Measurements from ENCODE around the gene NRAS. TPM values are rescaled to one million over a fixed set of nuclear protein-coding genes. Genes with fewer than 3 reads are reported as not detected.

The NRAS gene
- total RNA-seq: 33.2 TPM

GRCh38 chr1:114716304-114717170, at the start of gene NRAS:
TSS of gene NRAS (minus strand) at chr1:114716771. CDS start at chr1:114716160, 611 bp downstream.

DNA sequence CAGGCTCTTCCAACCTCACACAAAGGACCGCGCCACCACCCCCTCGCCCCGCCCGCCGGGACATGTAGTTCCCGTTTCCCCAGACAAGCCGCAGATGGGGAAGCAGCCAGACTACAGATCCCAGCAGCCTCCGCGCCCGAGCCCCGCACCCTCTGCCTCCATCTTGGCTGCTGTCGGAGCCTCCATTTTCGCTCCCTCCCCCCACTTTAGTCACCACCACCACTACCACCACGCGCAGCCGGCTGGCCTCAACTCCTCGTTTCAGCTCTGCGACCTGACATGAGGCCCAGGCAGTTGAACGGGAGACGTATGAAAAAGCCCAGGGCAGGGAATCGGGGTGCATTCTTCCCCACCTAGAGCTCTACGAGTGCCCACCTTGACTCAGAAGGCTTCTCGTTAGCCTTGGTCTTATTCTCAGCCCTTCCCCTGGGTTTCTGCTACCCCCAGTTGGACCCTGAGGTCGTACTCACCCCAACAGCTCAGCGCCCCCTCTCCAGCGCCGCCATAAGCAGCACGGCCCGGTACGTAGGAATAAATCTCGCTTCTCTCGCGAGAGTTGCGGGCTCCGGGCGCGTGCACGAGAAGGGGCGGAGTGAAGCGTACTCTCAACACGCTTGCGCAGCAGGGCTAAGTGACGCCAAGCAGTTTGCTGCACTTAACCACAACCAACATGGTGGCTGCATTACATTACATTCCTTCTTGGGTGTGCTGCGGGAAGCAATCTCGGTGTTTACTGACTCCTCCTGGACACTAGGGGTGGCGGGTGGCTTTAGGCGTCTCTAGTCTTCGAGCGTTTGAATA, 41.1 kb upstream of the NRAS start, which contains the start of gene CSDE1:
CSDE1 (minus strand) TSS at position 530 of the 801 bp plus-strand sequence. CDS start 18,094 bp downstream, outside the sequence.

GRCh38 chr1:114695430-114696058, 21.0 kb downstream of the NRAS start, which contains the start of gene AMPD1:
TSS of gene AMPD1 (minus strand) at chr1:114695546. CDS start at chr1:114695471, 75 bp downstream.

DNA sequence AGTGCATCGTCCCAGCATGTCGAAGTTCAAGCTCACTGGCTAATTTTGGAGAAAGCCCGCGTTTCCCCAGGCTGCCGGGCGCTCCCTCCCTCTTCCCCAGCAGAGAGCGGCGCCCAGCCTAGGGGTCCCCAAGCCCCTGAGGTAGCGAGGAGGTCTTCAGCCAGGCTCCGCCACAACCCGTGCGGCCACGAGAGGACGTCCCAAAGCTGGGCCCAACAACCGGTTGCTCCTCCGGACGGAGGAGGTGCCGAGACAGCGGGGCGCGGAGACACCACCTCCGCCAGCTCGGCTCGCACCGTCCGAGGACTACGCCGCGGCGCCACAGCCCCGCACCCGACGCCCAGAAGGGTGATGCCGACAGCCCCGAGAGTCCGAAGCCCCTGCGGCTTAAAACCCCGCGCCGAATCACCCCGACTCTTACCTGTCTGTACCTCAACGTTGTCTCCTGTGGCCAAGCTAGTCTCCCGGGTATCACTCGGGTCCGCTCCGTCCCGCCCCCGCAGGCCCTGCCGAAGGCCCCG, 46.9 kb downstream of the NRAS start, which contains the start of gene DENND2C:
DENND2C (minus strand) TSS at position 488 of the 521 bp plus-strand sequence. CDS start 44,065 bp downstream, outside the sequence.

Small RNAs within 50 kb of the gene (small RNA-seq; reads per million reads assigned to genes)
- gene RN7SL432P (ENCODE audit: low replicate concordance) (not detected), gene RNY1P13 (ENCODE audit: low replicate concordance) (not detected)

Other genes with a start within 250 kb of the NRAS start
- 73.0 TPM for gene TRIM33, start 205.6 kb downstream of the NRAS start, total RNA-seq
- gene BCAS2, start 135.2 kb downstream of the NRAS start, total RNA-seq: 24.7 TPM
- gene DENND2C, start 46.7 kb downstream of the NRAS start, total RNA-seq: 5.8 TPM
- gene AMPD1, start 21.2 kb downstream of the NRAS start, total RNA-seq: 22.7 TPM
- gene CSDE1, start 41.2 kb upstream of the NRAS start, total RNA-seq: 325 TPM
- 84.3 TPM for gene SIKE1, start 63.9 kb upstream of the NRAS start, total RNA-seq
- not detected for gene SYCP1, start 138.1 kb upstream of the NRAS start, total RNA-seq

All from metanephros (tissue), 2 donors.